NT2/D1 (cell line): ENCODE measurements around the gene MAGI1.

Experiments used
- YY1 ChIP-seq: IDR thresholded peaks from 2 replicates; pipeline ENCODE4 v1.6.1; 2011; ENCODE audit not compliant: insufficient read length, insufficient read depth
- ZNF274 ChIP-seq: IDR thresholded peaks from 2 replicates; pipeline ENCODE4 v1.6.1; 2011; ENCODE audit warnings: mild to moderate bottlenecking, low read depth, low read length

- no peak for TF ChIP-seq YY1
- no peak for TF ChIP-seq ZNF274
Measured at GRCh38 chr3:65703026-65703425, 335.7 kb downstream of the MAGI1 start.
